Trophoblast cell (in vitro differentiated cells and primary cell): ENCODE results near the gene TTC39B.

Source experiments
- DNase-seq, 2 donors: peaks; one replicate each; pipeline ENCODE4 v3.0.0-alpha.2; 2016
- H2AFZ ChIP-seq: 2 replicates; pipeline ENCODE4 v1.6.1; 2013; ENCODE audit warnings: low read length, moderate library complexity, mild to moderate bottlenecking; ENCODE audit not compliant: insufficient read depth, poor library complexity
- H2AK5ac ChIP-seq: 2 replicates; pipeline ENCODE4 v1.6.1; 2013; ENCODE audit warnings: mild to moderate bottlenecking, low read length
- H2BK120ac ChIP-seq: 2 replicates; pipeline ENCODE4 v1.6.1; 2013; ENCODE audit warnings: low read length, mild to moderate bottlenecking, moderate library complexity; ENCODE audit not compliant: insufficient read depth, poor library complexity
- H2BK12ac ChIP-seq: 2 replicates; pipeline ENCODE4 v1.6.1; 2013; ENCODE audit warnings: mild to moderate bottlenecking, low read length, moderate library complexity
- H2BK5ac ChIP-seq: 2 replicates; pipeline ENCODE4 v1.6.1; 2013; ENCODE audit warnings: low read length, low read depth, moderate library complexity, mild to moderate bottlenecking; ENCODE audit not compliant: poor library complexity
- H3K14ac ChIP-seq: 2 replicates; pipeline ENCODE4 v1.6.1; 2013; ENCODE audit warnings: mild to moderate bottlenecking, low read length
- H3K18ac ChIP-seq: 2 replicates; pipeline ENCODE4 v1.6.1; 2013; ENCODE audit warnings: mild to moderate bottlenecking, low read length
- H3K23ac ChIP-seq: 2 replicates; pipeline ENCODE4 v1.6.1; 2013; ENCODE audit warnings: low read length
- H3K27ac ChIP-seq: 2 replicates; pipeline ENCODE4 v1.5.1; 2013; ENCODE audit warnings: low read depth, mild to moderate bottlenecking, inconsistent platforms, low read length, moderate library complexity
- H3K27me3 ChIP-seq: 2 replicates; pipeline ENCODE4 v1.6.1; 2013; ENCODE audit warnings: inconsistent platforms, mild to moderate bottlenecking, low read length, moderate library complexity; ENCODE audit not compliant: insufficient read depth
- H3K36me3 ChIP-seq, 2 experiments: 1 replicate in 1 of 2; 2 replicates in 1 of 2; pipeline ENCODE4 v1.6.1; 2013; ENCODE audit warnings: low read length in 2 of 2, mild to moderate bottlenecking in 2 of 2, moderate library complexity in 1 of 2; ENCODE audit not compliant: insufficient read depth in 2 of 2, control insufficient read depth in 1 of 2
- H3K4ac ChIP-seq: 2 replicates; pipeline ENCODE4 v1.6.1; 2013; ENCODE audit warnings: low read depth, mild to moderate bottlenecking, low read length, moderate library complexity
- H3K4me1 ChIP-seq, 2 experiments: 1 replicate in 1 of 2; 2 replicates in 1 of 2; pipeline ENCODE4 v1.6.1; 2013; ENCODE audit warnings: low read length in 2 of 2, mild to moderate bottlenecking in 2 of 2, moderate library complexity in 1 of 2; ENCODE audit not compliant: insufficient read depth in 2 of 2, control insufficient read depth in 1 of 2
- H3K4me2 ChIP-seq: 2 replicates; pipeline ENCODE4 v1.6.1; 2013; ENCODE audit warnings: inconsistent platforms, mild to moderate bottlenecking, low read length, moderate library complexity
- H3K4me3 ChIP-seq: 2 replicates; pipeline ENCODE4 v1.5.1; 2013; ENCODE audit warnings: mild to moderate bottlenecking, low read depth, low read length, inconsistent platforms
- H3K79me1 ChIP-seq: one replicate; pipeline ENCODE4 v1.6.1; 2013; ENCODE audit warnings: low read length
- H3K79me2 ChIP-seq: 2 replicates; pipeline ENCODE4 v1.6.1; 2013; ENCODE audit warnings: low read length, mild to moderate bottlenecking; ENCODE audit not compliant: control insufficient read depth, insufficient read depth, poor library complexity
- H3K9ac ChIP-seq: 2 replicates; pipeline ENCODE4 v1.6.1; 2013; ENCODE audit warnings: mild to moderate bottlenecking, low read length
- H3K9me3 ChIP-seq: 2 replicates; pipeline ENCODE4 v1.6.1; 2013; ENCODE audit warnings: low read depth, mild to moderate bottlenecking, control low read depth, inconsistent platforms, low read length; ENCODE audit not compliant: insufficient read depth
- H4K12ac ChIP-seq: 2 replicates; pipeline ENCODE4 v1.6.1; 2013; ENCODE audit warnings: low read depth, mild to moderate bottlenecking, low read length, moderate library complexity
- H4K8ac ChIP-seq: 2 replicates; pipeline ENCODE4 v1.6.1; 2013; ENCODE audit warnings: low read depth, mild to moderate bottlenecking, low read length, moderate library complexity
- H4K91ac ChIP-seq: one replicate; pipeline ENCODE4 v1.6.1; 2013; ENCODE audit warnings: low read depth, mild to moderate bottlenecking, low read length, moderate library complexity
- WGBS: extraction: QIAGEN DNeasy Blood & Tissue Kit; methylation state at CpG from one replicate; pipeline ENCODE4 v1.1.7; 2013; ENCODE audit warnings: missing lambda C conversion rate; ENCODE audit not compliant: insufficient read length, insufficient coverage; ENCODE audit errors: extremely low coverage; 5-methylcytosine and 5-hydroxymethylcytosine counted together

The TTC39B gene

DNA sequence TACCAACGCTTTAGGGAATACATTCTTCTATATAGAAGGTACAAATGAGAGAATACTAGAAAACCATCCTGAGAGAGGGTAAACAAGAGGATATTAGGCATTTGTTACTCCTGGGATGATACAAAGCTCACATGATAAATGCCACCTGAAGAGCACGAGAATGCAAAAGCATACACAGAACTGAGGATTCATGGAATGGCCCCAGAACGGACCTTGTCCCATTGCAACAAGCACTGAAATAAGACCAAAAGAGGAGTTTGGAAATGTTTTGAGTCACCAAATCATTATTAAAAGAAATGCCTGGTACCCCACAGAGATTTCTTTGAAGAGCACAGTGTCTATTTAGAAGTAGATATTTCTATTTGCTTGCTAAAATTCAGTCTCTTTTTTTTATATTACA is 173.5 kb downstream of the TTC39B start:
- no peak overlapping the region for H3K4me3 ChIP-seq
- no peak overlapping the region for H4K12ac ChIP-seq
- no peak overlapping the region for H3K18ac ChIP-seq
- H2BK12ac ChIP-seq, result no peak overlapping the region
- H3K23ac ChIP-seq, result no peak overlapping the region
- no peak overlapping the region for H2BK120ac ChIP-seq
- no peak overlapping the region for H2AK5ac ChIP-seq
- H3K14ac ChIP-seq, result no peak overlapping the region
- WGBS, result no CpG with 5 or more reads among the region's 3 CpGs
- no peak overlapping the region for H2BK5ac ChIP-seq
- no peaks in the 10 kb centered on the region for H3K27me3 ChIP-seq
- H3K36me3 ChIP-seq, result no peaks in the 10 kb centered on the region
- no peak overlapping the region for H4K8ac ChIP-seq
- H4K91ac ChIP-seq, result no peak overlapping the region
- H3K79me2 ChIP-seq, result peaks cover 2% of the 10 kb centered on the region
- H3K4me2 ChIP-seq, result no peak overlapping the region
- H3K27ac ChIP-seq, result no peak overlapping the region
- H3K4ac ChIP-seq, result no peak overlapping the region
- H3K9me3 ChIP-seq, result peaks cover 4% of the 10 kb centered on the region
- H2AFZ ChIP-seq, result no peak overlapping the region
- no peak for DNase-seq
- H3K79me1 ChIP-seq, result peaks cover 16% of the 10 kb centered on the region
- peaks cover 7 to 11% of the 10 kb centered on the region in 2 experiments for H3K4me1 ChIP-seq
- H3K9ac ChIP-seq, result no peak overlapping the region

DNA sequence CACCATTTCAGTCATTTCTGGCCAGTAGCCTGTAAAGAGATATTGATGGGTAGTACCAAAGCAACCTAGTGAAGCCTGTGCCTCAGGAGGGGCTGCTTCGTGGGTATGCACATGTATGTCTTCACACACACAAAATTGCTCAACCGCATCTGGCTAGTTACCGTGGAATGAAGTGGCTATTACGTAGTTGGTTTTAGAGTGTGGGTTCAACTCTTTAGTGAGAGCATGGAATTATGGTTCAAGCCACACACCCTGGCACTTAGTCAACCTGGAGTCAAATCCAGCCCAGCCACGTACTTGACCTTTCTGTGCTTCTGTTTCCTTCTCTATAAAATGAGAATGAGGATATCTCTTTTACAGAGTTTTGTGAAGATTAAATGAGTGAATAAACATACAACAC is 174.9 kb downstream of the TTC39B start:
- H3K4me3 ChIP-seq, result no peak overlapping the region
- H3K14ac ChIP-seq, result no peak overlapping the region
- no peaks in the 10 kb centered on the region for H3K36me3 ChIP-seq
- peak overlapping the region; percentile 14 for H2AK5ac ChIP-seq
- H2AFZ ChIP-seq, result no peak overlapping the region
- H4K91ac ChIP-seq, result peak overlapping the region; percentile 5
- peaks cover 4 to 6% of the 10 kb centered on the region in 2 experiments for H3K4me1 ChIP-seq
- H3K27me3 ChIP-seq, result no peaks in the 10 kb centered on the region
- no peak overlapping the region for H3K18ac ChIP-seq
- H2BK12ac ChIP-seq, result peak overlapping the region; percentile 30
- no peak overlapping the region for H3K4ac ChIP-seq
- H4K12ac ChIP-seq, result no peak overlapping the region
- no peak overlapping the region for H2BK120ac ChIP-seq
- peaks cover 2% of the 10 kb centered on the region for H3K79me2 ChIP-seq
- no peak for DNase-seq
- H3K27ac ChIP-seq, result no peak overlapping the region
- peaks cover 4% of the 10 kb centered on the region for H3K9me3 ChIP-seq
- H3K23ac ChIP-seq, result no peak overlapping the region
- H2BK5ac ChIP-seq, result peak overlapping the region; percentile 49
- H3K4me2 ChIP-seq, result no peak overlapping the region
- H3K9ac ChIP-seq, result no peak overlapping the region
- H3K79me1 ChIP-seq, result peaks cover 9% of the 10 kb centered on the region
- no CpG with 5 or more reads among the region's 5 CpGs for WGBS
- H4K8ac ChIP-seq, result no peak overlapping the region

DNA sequence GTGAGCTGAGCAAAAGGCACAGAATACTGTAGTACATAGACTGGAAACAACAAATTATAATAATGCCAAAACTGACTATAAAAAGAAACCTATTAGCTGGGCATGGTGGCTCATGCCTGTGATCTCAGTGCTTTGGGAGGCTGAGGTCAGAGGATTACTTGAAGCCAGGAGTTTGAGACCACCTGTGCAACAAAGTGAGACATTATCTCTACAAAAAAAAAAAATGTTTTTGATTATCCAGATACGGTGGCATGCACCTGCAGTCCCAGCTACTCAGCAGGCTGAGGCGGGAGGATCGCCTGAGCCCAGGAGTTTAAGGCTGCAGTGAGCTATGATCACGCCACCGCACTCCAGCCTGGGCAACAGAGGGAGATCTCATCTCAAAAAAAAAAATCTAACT is 175.9 kb downstream of the TTC39B start:
- no CpG with 5 or more reads among the region's 5 CpGs for WGBS
- Histone ChIP-seq H4K91ac (no peak overlapping the region), H3K4ac (no peak overlapping the region), H3K4me1 (peaks cover under 1 to 3% of the 10 kb centered on the region in 2 experiments), H3K23ac (no peak overlapping the region), H2BK5ac (no peak overlapping the region), H3K14ac (no peak overlapping the region), H4K8ac (no peak overlapping the region), H2AFZ (no peak overlapping the region), H3K27me3 (no peaks in the 10 kb centered on the region), H3K79me2 (no peaks in the 10 kb centered on the region), H3K4me3 (no peak overlapping the region), H3K9ac (no peak overlapping the region), H4K12ac (no peak overlapping the region), H3K36me3 (no peaks in the 10 kb centered on the region), H2BK120ac (no peak overlapping the region), H3K4me2 (no peak overlapping the region), H3K27ac (no peak overlapping the region), H2BK12ac (no peak overlapping the region), H2AK5ac (no peak overlapping the region), H3K9me3 (no peaks in the 10 kb centered on the region), H3K79me1 (peaks cover 3% of the 10 kb centered on the region), H3K18ac (no peak overlapping the region)
- DNase-seq, result no peak

DNA sequence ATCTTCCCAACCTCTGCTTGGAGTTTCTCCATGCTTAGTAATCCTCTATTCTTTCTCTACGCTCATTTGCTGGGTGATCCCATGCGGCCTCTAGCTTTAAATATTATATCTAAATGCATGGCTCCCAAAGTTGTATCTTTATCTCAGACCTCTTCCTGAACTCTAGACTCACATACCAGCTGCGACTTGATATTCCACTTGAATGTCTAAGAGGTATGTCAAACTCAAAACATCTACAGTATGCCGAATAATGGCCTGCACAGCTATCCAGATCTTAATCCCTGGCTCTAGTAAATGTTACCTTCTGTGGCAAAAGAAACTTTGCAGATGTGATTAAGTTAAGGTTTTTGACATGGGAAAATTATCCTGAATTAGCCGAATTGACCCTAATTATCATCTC is 179.2 kb downstream of the TTC39B start:
- no peaks in the 10 kb centered on the region for H3K9me3 ChIP-seq
- H4K8ac ChIP-seq, result no peak overlapping the region
- no peak overlapping the region for H3K23ac ChIP-seq
- no peak overlapping the region for H3K9ac ChIP-seq
- no peak overlapping the region for H2BK120ac ChIP-seq
- no peak overlapping the region for H3K4me3 ChIP-seq
- no peak overlapping the region for H4K12ac ChIP-seq
- no peak overlapping the region for H2AFZ ChIP-seq
- H3K79me2 ChIP-seq, result no peaks in the 10 kb centered on the region
- no peak overlapping the region for H3K27ac ChIP-seq
- H3K18ac ChIP-seq, result no peak overlapping the region
- no CpG with 5 or more reads among the region's 5 CpGs for WGBS
- H2AK5ac ChIP-seq, result no peak overlapping the region
- H4K91ac ChIP-seq, result no peak overlapping the region
- no peaks in the 10 kb centered on the region for H3K79me1 ChIP-seq
- no peaks in the 10 kb centered on the region for H3K36me3 ChIP-seq
- no peak overlapping the region for H2BK12ac ChIP-seq
- no peaks in the 10 kb centered on the region for H3K4me1 ChIP-seq
- no peak overlapping the region for H3K14ac ChIP-seq
- no peaks in the 10 kb centered on the region for H3K27me3 ChIP-seq
- H3K4ac ChIP-seq, result no peak overlapping the region
- no peak overlapping the region for H2BK5ac ChIP-seq
- H3K4me2 ChIP-seq, result no peak overlapping the region
- peak; percentile 16 to 63 for DNase-seq
